Measurements from ENCODE around the gene ARHGAP9. TPM values are rescaled to one million over a fixed set of nuclear protein-coding genes. Genes with fewer than 3 reads are reported as not detected.
"Not testable (repeated sequence)": the region's sequence is repeated elsewhere in the genome, so short reads cannot be mapped to it uniquely, and the experiment has no call there.

Gene ARHGAP9
- total RNA-seq, 1 experiment from 2014 or later, result 0.51 TPM

DNA sequence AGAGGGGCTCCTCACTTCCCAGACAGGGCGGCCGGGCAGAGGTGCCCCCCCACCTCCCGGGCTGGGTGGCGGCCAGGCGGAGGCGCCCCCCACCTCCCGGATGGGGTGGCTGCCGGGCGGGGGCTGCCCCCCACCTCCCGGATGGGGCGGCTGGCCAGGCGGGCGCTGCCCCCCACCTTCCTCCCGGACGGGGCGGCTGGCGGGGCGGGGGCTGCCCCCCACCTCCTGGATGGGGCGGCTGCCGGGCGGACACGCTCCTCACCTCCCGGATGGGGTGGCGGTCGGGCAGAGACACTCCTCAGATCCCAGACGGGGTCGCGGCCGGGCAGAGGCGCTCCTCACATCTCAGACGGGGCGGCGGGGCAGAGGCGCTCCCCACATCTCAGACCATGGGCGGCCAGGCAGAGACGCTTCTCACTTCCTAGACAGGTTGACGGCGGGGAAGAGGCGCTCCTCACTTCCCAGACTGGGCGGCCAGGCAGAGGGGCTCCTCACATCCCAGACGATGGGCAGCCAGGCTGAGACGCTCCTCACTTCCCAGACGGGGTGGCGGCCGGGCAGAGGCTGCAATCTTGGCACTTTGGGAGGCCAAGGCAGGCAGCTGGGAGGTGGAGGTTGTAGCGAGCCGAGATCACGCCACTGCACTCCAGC is 15.5 kb upstream of the ARHGAP9 start:
- DNase-seq (ENCODE audit: low read depth), result not testable (repeated sequence)

DNA sequence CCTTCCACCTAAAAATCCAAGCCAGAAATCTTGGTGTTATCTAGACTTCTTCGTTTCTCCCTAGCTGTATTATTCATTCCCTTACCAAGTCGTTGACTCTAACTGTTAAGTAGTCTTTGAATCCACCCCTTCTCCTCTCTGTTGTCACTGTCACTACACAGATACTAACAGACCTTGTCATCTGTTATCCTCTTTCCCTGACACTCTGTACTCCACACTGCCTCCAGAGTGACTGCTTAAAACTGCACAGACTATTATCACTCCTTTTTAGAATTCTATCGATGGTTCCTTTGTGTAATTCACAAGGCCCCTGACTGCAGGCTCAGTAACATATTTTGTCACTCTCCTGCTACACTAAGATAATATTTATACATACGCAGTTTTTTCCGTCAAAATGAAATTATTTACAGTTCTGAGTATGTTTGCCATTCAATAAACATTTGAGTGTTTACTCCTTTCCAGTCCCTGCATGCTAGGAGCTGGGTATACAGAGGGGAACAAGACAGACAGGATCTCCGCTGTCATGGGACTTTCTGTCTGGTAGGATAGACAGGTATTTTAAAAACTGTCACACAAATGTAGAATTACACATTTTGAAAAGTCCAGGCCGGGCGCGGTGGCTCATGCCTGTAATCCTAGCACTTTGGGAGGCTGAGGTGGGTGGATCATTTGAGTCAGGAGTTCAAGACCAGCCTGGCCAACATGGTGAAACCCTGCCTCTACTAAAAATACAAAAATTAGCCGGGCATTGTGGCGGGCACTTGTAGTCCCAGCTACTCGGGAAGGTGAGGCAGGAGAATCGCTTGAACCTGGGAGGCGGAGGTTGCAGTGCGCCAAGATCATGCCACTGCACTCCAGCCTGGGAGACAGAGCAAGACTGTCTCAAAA is 12.0 kb upstream of the ARHGAP9 start:
- DNase-seq (ENCODE audit: low read depth), result no peak

DNA sequence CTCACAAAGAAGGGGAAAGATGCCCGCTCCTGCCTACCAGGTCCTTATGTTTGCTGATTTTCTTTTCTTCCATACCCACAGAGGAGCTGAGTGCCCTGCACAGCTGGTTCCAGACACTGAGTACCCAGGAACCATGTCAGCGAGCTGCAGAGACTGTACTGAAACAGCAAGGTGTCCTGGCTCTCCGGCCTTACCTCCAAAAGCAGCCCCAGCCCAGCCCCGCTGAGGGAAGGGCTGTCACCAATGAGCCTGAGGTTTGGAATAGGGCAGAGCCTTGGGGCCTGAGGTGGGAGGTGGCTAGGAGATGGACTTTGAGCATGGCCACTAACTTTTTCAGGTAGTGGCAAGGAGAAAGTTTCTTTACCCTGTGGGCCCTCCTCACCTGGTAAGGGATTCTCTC is 10.5 kb upstream of the ARHGAP9 start:
- DNase-seq (ENCODE audit: low read depth), result no peak

DNA sequence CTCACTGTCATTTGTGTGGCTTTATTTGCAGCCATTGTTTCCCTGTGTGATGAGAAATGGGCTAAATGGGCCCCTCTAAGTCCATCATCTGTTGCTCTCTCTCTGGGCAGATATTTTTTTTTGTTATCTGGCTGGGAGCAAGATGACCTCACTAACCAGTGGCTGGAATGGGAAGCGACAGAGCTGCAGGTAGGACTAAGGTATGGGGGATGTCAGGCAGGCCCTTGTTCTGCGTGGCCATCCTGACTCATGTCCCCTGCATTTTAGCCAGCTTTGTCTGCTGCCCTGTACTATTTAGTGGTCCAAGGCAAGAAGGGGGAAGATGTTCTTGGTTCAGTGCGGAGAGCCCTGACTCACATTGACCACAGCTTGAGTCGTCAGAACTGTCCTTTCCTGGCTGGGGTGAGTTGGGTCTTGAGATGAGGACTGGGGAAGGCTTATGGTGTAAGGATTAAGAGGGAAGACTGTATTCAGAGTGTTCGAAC is 9.5 kb upstream of the ARHGAP9 start:
- DNase-seq (ENCODE audit: low read depth), result no peak

DNA sequence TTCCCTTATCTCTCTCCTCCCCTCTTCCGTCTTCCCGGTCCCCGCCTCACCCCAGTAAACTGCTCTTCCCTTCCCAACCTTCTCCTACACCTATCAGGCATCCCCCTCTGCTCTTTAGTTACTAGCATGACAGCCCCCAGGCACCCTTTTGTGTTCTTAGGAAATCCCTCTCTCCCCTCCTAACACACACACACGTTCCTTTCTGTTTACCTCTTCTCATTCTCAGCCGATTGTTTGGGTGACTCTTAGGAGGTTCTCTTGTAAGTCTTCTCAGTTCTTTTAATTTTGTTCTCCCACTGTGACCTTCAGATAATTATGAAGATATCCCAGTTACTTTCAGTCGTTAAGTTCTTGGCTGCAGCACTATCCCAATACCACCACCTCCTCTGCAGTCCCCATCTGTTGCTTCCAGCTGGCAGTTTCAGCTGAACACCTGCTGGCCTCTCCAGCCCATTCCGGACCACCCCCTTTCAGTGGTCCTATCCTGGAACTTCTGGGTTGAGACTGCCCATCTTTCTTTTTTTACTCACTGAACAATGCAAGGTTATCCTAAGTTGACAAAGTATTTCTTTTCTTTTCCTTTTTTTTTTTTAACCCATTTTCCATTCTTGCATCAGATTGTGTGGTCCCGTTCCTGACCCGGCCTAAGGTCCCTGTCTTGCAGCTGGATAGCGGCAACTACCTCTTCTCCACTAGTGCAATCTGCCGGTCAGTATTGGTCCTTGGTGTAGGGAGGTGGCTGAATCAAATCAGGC is 8.9 kb upstream of the ARHGAP9 start:
- no peak for DNase-seq (ENCODE audit: low read depth)

DNA sequence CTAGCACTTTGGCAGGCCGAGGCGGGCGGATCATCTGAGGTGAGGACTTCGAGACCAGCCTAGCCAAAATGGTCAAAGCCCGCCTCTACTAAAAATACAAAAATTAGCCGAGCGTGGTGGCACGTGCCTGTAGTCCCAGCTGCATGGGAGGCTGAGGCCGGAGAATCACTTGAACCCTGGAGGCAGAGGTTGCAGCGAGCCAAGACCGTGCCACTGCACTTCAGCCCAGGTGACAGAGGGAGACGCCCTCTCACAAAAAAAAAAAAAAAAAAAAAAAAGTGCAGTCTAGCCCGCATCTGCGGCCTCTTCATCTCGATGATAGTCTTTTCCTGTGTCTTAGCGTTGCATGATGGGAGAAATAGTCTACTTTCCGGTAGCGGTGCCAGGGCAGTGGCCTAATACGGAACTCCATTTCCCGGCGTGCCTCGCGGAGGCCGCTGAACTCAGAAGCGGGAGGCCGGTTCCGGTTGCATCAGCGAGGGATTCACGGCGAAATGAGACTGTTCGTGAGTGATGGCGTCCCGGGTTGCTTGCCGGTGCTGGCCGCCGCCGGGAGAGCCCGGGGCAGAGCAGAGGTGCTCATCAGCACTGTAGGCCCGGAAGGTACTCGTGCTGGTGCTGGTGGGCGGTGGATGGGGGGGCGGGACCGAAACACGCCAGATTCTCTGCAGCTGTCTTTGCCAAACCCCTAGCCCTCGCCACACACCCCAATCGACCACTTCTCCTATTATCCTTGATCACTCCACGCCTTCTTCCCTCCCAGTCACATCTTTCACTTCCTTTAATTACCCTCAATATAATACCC is 8.1 kb upstream of the ARHGAP9 start, which contains the start of gene MARS1:
Gene MARS1, plus strand, starts transcription at position 472 of the 805 bp plus-strand sequence. Its CDS starts 23 bp downstream, at position 495.
- DNase-seq (ENCODE audit: low read depth), result peak; percentile 97

DNA sequence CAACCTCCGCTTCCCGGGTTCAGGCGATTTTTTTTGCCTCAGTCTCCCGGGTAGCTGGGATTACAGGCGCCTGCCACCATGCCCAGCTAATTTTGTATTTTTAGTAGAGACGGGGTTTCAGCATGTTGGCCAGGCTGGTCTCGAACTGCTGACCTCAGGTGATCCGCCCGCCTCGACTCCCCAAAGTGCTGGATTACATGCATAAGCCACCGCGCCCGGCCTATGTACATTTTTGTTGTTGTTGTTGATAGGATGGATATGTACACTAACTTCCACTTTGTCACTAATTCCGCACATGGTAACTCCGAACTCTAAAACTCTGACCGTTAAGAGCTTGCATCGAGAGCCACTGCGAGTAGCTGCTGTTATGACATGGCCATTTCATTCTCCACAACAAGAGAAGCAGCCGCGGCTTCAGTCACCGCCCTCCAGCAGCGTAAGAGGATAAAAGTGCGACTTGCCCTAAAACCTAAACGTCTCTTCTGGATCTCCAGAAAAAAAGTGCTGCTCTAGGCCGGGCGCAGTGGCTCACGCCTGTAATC is 7.5 kb upstream of the ARHGAP9 start:
- no peak for DNase-seq (ENCODE audit: low read depth)

DNA sequence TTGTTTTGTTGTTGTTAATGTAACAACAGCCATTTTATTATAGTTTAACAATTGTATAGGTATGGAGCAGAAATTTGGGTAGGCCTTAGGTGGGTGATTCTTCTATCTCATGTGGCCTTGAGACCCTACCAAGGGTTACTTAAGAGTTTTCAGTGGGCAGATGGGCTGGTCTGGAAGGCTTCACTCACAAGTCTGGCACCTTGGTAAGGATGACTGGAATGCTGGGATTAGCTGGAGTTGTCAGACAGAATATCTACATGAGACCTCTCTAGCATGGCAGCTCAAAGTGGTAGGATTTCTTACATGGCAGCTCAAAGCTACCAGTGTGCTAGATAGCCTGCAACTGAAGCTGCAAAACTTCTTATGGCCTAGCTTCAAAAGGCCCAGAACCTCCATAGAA is 6.0 kb upstream of the ARHGAP9 start:
- DNase-seq (ENCODE audit: low read depth), result no peak

DNA sequence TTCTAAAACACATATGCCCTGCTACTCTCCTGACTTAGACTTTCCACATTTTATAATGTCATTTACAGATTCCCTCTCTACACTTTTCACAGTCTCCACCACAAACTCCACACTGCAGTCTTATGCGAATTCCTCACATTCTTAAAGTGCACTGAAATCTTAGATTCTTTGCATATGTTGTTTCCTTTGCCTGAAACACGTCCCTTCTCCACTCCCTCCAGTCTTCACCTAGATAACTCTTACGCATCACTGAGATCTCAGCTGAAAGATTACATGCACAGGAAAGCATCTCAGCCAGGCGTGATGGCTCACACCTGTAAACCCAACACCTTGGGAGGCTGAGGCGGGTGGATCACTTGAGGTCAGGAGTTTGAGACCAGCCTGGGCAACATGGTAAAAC is 3.8 kb upstream of the ARHGAP9 start:
- DNase-seq (ENCODE audit: low read depth), result no peak

DNA sequence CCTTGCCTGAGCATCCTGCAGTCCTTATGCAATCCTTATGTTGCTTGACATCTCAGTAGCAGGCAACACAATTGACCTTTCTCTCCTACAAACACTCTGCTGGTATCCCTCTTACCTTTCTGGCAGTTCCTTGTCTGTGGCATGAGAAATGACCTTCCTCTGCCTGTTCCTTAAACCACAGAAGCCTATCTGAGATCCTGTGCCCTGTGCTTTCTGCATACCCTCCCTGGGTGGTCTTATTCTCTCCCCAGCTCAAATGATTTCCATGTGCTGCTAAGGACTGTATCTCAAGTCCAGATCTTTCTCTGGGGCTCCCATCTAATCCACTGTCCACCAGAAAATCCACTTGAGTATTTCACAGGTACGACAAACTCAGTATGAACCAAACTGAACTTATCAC is 2.0 kb upstream of the ARHGAP9 start:
- no peak for DNase-seq (ENCODE audit: low read depth)

DNA sequence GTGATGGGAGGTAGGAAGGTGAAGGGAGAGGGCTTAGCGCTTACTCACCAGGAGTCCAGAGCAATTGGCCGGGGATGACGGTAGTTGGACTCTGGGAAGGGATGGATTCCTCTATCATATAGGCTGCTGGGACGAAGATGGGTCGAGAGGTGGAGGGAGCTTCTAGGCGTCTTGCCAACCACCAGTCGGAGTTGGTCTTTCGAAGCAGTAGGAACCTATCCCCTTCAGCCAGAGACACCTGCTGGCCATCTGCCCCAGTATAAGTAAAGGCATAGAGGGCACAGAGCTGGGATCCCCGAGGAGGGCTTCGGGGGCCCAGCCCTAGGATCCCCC is 657 bp downstream of the ARHGAP9 start:
- DNase-seq (ENCODE audit: low read depth), result no peak

DNA sequence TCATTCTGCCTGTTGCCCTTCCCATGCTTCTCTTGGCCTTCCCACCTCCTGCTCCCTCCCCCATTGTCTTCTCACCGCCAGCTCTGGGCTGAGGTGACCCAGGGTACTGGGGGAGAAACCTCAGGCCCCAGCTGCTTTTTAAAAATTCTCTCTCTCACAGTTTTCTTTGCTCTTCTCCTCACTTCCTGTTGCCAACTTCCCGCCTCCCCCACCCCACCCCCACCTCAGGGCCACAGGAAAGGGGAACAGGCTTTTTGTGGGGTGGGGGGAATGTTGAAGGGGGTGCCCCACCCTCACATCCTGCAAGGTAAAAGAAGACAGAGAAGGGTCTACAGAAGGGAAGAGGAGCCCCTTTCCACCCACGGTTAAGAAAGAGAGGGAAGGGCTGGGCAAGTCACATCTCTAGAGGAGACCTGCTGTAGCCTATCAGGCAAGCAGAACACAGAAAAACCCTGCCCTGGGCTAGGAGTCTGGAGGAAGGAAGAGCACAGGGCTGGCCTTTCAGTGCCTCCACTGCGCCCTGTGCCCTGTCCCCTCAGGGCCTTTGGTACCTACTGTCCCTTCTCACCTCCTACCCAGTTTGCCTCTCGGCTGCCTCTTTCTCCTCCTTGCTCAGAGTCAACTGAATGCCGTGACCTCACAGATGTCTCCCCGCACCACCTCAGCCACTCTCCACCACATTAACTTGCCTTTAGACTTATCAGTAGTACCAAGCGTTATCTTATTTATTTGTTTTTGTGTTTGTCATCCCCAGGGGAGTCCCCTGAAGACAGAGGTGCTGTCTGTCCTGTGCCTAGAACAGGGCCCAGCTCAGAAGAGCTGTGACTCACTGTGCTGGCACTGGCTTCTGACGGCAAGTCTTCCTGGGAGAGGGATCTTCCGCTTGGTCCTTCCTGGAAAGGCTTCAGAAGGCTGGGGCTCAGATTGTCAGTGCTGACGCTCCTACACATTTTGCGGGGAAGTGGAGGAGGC is 1.7 kb downstream of the ARHGAP9 start:
- DNase-seq (ENCODE audit: low read depth), result peak; percentile 48

DNA sequence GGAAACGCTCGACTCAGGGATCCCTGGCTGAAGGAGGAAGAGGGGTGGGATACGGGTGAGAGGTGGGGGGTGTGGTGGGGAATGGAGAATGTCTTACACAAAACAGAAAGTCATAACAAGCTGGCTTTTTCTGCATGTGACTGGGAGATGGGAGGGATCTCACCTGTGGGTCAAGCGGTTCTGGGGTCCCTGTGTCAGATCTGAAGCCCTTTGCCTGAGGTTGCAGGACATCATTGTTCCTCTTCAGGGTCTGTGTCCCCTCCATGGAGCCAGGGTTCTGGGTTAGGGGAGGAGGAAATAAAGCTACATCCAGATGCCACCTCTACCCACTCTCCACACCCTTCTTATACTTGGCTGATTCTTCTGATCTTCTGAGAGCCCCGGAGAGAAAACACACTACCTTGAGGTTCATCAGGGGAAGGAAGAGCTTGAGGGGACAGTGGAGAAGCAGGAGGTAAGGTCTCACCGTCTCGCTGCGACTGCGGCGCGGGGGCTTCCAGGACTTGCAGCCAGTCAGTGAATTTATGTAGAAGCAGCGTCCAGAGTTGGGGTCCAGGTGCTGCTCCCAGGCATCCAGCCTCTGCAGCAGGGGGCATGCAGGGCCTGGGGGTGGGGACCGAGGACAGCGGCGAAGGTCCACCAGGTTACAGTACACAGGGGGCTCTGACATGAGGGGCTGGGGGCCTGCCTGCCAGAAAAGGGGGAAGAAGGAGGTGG is 2.5 kb downstream of the ARHGAP9 start:
- DNase-seq (ENCODE audit: low read depth), result no peak

DNA sequence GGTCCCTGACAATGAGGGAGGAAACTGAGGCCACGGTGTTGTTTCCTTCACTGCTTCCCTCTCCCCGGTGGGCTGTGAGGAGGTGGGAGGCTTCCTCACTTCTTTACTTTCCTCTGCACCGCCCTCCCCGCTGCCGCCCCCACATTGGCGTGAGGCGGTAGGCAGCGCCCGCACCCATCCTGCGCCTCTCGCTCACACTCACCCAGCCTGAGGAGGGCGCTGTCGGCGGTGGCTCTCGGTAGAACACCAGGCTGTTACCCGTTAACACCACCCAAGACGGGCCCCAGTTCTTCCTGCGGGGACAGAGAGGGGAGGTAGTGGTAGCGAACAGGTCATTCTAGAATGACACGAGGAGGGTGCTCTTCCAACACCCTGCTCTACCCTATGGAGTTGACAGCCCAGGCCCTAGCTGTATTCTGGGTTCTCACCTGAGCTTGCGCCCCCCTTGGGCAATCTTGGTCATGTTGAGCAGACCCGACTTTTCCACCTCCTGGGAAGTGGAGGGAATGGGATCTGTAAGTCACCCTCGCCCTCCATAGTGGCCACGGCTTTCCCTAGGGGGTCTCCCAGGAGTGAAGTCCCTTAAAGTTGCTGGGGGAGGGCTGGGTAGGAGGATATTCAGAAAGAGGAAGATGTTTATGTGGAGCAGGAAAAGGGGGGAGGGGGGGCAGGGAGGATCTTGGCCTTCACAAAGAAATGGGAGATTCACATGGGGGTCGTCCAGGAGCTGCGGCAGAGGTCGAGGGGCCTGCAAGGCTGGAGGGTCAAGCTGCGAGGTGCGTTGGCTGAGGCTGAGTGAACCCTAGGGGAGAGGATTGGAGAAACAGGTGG is 3.3 kb downstream of the ARHGAP9 start:
- no peak for DNase-seq (ENCODE audit: low read depth)

DNA sequence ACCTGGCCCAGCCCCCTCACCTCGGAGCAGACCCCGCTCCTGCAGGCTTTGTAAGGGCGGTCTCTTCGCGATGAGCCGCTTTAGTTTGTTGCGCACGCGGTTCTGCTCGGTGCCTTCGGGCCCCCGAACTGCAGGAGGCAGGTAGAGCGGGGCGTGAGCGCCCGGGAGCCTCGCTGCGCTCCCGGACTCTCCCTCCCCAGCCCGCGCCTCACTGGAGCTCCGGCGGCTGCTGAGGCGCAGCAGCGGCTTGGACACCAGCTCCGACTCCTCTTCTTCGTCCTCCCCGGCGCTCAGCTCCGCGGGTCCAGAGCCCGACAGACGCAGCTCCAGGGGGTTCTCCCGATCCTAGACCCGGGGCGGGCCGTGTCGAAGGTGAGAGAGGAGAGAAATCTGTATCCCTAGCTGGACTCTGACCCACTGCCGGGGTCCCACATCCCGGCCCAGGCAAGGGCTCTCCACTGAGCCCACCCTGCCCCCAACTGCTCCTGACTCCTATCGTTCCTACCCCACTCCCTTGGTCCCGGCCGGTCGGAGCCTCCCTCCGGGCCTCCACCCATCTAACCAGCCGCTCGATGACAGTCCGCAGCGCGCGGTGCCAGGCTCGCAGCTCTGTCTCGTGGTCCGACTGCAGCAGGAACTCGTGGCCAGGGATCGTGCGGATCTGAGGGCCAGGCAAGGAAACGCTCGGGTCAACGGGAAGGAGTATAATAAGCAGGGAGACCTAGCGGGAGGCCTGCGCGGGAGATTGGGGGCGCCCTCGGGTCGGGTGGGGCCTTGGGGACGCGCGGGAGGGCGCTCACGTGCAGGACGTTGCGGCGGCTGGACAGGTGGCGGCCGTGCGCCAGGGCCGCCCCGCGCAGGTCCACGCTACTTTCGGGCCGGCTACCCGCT is 4.2 kb downstream of the ARHGAP9 start:
- DNase-seq (ENCODE audit: low read depth), result peak; percentile 40

DNA sequence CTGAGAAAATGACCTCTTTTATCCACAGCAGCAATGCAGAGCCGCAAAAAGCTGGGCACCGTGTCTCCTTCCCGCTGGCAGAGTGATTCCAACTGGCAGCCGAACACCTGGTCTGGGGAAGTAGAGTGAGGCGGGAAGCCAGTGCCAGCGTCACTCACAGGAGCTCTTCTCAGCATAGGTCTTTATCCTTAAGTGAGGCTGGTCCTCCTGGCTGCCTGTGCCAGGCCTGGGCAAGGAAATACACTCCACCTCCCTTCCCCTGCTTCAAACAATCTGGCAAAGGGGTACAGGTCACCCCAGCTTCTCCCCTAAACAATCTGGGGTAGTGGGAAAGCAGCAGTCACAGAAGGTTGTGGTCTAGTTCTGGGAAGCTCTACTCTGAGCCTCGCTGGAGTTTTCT is 4.8 kb downstream of the ARHGAP9 start:
- DNase-seq (ENCODE audit: low read depth), result no peak

DNA sequence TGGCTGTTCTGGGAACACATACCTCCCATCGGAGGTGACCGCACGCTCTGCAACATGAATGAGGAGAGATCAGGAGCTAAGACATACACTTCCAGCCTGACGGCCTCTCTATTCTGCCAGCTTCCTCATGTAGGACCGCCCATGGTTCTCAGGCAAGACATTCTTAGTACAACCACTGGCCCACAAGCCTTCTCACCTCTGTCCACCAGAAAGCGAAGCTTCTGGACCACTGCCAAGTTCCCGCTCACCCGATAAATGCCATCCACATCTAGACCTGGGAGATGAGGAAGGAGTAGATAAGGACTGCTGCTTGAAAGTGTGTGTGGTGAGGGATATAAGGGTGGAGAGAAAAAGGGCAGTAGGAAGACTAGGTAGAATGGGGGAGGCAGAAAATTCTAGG is 5.2 kb downstream of the ARHGAP9 start:
- DNase-seq (ENCODE audit: low read depth), result no peak
